Left kidney (tissue), 2 donors: ENCODE results near the gene TSPAN5. TPM values are rescaled to one million over a fixed set of nuclear protein-coding genes. Genes with fewer than 3 reads are reported as not detected.
"Not testable (repeated sequence)": the region's sequence is repeated elsewhere in the genome, so short reads cannot be mapped to it uniquely, and the experiment has no call there.

ENCODE experiments used
- DNase-seq: peaks from one replicate; pipeline ENCODE4 v3.0.0-alpha.2; 2013
- polyA plus RNA-seq: library from polyadenylated mRNA; unstranded; fragments of 120-200 nt; gene quantifications from one replicate; pipeline ENCODE4 v1.2.1, GENCODE V29; 2013; ENCODE audit not compliant: insufficient read length

The TSPAN5 gene
- polyA plus RNA-seq, 1 donor = 25.3 TPM

- no peak for DNase-seq
Observed at GRCh38 chr4:98502031-98502430, 156.4 kb downstream of the TSPAN5 start.

GRCh38 chr4:98501383-98501782 is 157.0 kb downstream of the TSPAN5 start:
- DNase-seq = no peak

- no peak for DNase-seq
Observed at GRCh38 chr4:98498774-98499173, 159.6 kb downstream of the TSPAN5 start.

- no peak for DNase-seq
Observed at GRCh38 chr4:98496152-98496845, 162.1 kb downstream of the TSPAN5 start.

- no peak for DNase-seq
Observed at GRCh38 chr4:98493296-98493695, 165.1 kb downstream of the TSPAN5 start.

- no peak for DNase-seq
Observed at GRCh38 chr4:98491899-98492559, 166.4 kb downstream of the TSPAN5 start.

GRCh38 chr4:98490251-98490650 is 168.2 kb downstream of the TSPAN5 start:
- no peak for DNase-seq

GRCh38 chr4:98485816-98486345 is 172.5 kb downstream of the TSPAN5 start:
- DNase-seq = no peak

GRCh38 chr4:98484031-98484430 is 174.4 kb downstream of the TSPAN5 start:
- DNase-seq = no peak

GRCh38 chr4:98482847-98483806 is 175.3 kb downstream of the TSPAN5 start:
- no peak for DNase-seq

- DNase-seq = no peak
Observed at GRCh38 chr4:98482503-98482846, 175.9 kb downstream of the TSPAN5 start.

GRCh38 chr4:98481167-98481566 is 177.2 kb downstream of the TSPAN5 start:
- DNase-seq = no peak

- no peak for DNase-seq
Observed at GRCh38 chr4:98480535-98480934, 177.9 kb downstream of the TSPAN5 start.

- not testable (repeated sequence) for DNase-seq
Observed at GRCh38 chr4:98479590-98479989, 178.8 kb downstream of the TSPAN5 start.

GRCh38 chr4:98476891-98477290 is 181.5 kb downstream of the TSPAN5 start:
- no peak for DNase-seq

GRCh38 chr4:98474408-98474844 is 184.0 kb downstream of the TSPAN5 start:
- no peak for DNase-seq

GRCh38 chr4:98473046-98473445 is 185.4 kb downstream of the TSPAN5 start:
- DNase-seq = no peak

GRCh38 chr4:98470831-98471230 is 187.6 kb downstream of the TSPAN5 start:
- DNase-seq = no peak

GRCh38 chr4:98470366-98470765 is 188.0 kb downstream of the TSPAN5 start:
- no peak for DNase-seq

- no peak for DNase-seq
Observed at GRCh38 chr4:98469771-98470170, 188.6 kb downstream of the TSPAN5 start.

- DNase-seq = no peak
Observed at GRCh38 chr4:98468709-98469108, 189.7 kb downstream of the TSPAN5 start.

- DNase-seq = peak; percentile 87
Observed at GRCh38 chr4:98467627-98468072, 190.8 kb downstream of the TSPAN5 start.
